RWPE2 (cell line): ENCODE measurements around the gene ZC3H7A.

ENCODE experiments used
- ATAC-seq: fragments of 200-7000 bp; cut with Tn5 transposase; 3 replicates; pipeline ENCODE4 v1.9.1; 2021; ENCODE audit warnings: low read depth
- DNase-seq: peaks from one replicate; pipeline ENCODE4 v3.0.0-alpha.2; 2020; ENCODE audit warnings: low spot score
- H3K27ac ChIP-seq: fragments of 450-650 bp; 2 replicates; pipeline ENCODE4 v1.5.1; 2017; ENCODE audit warnings: mild to moderate bottlenecking; ENCODE audit not compliant: poor library complexity, severe bottlenecking
- H3K27me3 ChIP-seq: fragments of 250-450 bp; sonication (Bioruptor Pico); 2 replicates; pipeline ENCODE4 v1.5.1; 2021; ENCODE audit warnings: mild to moderate bottlenecking, moderate library complexity; ENCODE audit not compliant: insufficient read depth, poor library complexity, severe bottlenecking
- H3K36me3 ChIP-seq: fragments of 250-450 bp; sonication (Bioruptor Pico); 2 replicates; pipeline ENCODE4 v1.5.1; 2020; ENCODE audit warnings: low read depth, mild to moderate bottlenecking, moderate library complexity
- H3K4me1 ChIP-seq: fragments of 250-450 bp; sonication (Bioruptor Pico); 2 replicates; pipeline ENCODE4 v1.5.1; 2021; ENCODE audit warnings: mild to moderate bottlenecking, moderate library complexity; ENCODE audit not compliant: insufficient read depth, poor library complexity, severe bottlenecking
- H3K4me3 ChIP-seq: fragments of 250-450 bp; sonication (Bioruptor Pico); 2 replicates; pipeline ENCODE4 v1.5.1; 2021; ENCODE audit warnings: mild to moderate bottlenecking, moderate library complexity; ENCODE audit not compliant: severe bottlenecking
- H3K9me3 ChIP-seq: fragments of 250-450 bp; sonication (Bioruptor Pico); 2 replicates; pipeline ENCODE4 v1.5.1; 2021; ENCODE audit warnings: mild to moderate bottlenecking, moderate library complexity; ENCODE audit not compliant: severe bottlenecking
- TF ChIP-seq, protein P1 (sequence below): fragments of 450-650 bp; IDR thresholded peaks from one replicate; pipeline ENCODE4 v1.5.1; 2017; ENCODE audit warnings: mild to moderate bottlenecking, moderate library complexity; ENCODE audit not compliant: poor library complexity, severe bottlenecking

The ZC3H7A gene

DNA sequence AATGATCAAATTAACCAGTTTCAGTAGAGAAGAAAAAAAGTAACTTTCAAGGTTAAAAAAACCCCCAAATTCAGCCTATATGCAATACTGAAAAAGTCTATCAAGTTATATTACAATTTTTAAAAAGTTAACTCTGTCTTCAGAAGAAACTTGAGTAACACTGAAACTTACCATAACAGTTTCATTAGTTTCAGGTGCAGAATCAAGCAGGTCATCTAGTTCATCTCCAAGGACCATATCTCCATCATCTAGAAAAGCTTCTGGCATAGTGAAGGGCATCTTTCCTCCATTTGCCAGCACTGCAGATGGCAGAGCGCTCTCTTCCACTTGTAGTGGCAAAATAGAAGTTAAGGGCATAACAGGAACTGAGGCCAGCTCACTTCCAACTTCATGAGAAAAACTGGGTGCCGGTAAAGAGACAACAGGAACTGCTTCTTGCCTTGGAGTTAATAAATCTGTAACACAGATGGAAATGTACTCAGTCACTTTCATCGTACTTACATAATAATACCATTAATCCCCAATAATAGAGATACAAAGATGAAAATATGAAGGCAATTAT is 22.9 kb downstream of the ZC3H7A start:
- no peaks in the 10 kb centered on the region for H3K4me1 ChIP-seq
- H3K27me3 ChIP-seq: no peaks in the 10 kb centered on the region
- no peak for DNase-seq
- peaks cover 2% of the 10 kb centered on the region for H3K9me3 ChIP-seq
- no peak overlapping the region for H3K27ac ChIP-seq
- no peak for ATAC-seq
- TF ChIP-seq, protein P1, sequence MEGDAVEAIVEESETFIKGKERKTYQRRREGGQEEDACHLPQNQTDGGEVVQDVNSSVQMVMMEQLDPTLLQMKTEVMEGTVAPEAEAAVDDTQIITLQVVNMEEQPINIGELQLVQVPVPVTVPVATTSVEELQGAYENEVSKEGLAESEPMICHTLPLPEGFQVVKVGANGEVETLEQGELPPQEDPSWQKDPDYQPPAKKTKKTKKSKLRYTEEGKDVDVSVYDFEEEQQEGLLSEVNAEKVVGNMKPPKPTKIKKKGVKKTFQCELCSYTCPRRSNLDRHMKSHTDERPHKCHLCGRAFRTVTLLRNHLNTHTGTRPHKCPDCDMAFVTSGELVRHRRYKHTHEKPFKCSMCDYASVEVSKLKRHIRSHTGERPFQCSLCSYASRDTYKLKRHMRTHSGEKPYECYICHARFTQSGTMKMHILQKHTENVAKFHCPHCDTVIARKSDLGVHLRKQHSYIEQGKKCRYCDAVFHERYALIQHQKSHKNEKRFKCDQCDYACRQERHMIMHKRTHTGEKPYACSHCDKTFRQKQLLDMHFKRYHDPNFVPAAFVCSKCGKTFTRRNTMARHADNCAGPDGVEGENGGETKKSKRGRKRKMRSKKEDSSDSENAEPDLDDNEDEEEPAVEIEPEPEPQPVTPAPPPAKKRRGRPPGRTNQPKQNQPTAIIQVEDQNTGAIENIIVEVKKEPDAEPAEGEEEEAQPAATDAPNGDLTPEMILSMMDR: no peak
- H3K36me3 ChIP-seq: peaks cover 95% of the 10 kb centered on the region
- H3K4me3 ChIP-seq: no peak overlapping the region

DNA sequence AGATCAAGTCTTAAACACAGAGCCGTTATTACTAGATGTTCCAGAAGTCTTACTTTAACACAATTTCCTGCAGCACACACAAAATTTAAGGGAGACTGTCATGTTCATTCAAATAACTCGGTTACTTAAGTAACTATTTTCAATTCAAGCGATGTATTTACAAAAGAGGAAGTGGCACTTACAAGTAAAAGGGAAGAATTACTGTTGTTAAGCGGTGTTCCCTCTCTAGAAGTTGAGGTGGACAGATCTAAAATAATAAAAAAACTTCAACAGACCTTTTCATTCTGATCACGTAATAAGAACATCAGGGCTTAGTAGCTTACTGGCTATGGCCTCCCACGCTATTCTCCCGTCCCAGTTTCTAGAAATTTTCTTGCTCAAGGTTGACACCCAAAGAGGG is 28.2 kb downstream of the ZC3H7A start:
- ATAC-seq (no peak), DNase-seq (no peak)
- H3K27me3 ChIP-seq: no peaks in the 10 kb centered on the region
- H3K27ac ChIP-seq: no peak overlapping the region
- no peaks in the 10 kb centered on the region for H3K4me1 ChIP-seq
- H3K9me3 ChIP-seq: peaks cover under 1% of the 10 kb centered on the region
- TF ChIP-seq, protein P1: no peak
- no peak overlapping the region for H3K4me3 ChIP-seq
- H3K36me3 ChIP-seq: peaks cover 96% of the 10 kb centered on the region

DNA sequence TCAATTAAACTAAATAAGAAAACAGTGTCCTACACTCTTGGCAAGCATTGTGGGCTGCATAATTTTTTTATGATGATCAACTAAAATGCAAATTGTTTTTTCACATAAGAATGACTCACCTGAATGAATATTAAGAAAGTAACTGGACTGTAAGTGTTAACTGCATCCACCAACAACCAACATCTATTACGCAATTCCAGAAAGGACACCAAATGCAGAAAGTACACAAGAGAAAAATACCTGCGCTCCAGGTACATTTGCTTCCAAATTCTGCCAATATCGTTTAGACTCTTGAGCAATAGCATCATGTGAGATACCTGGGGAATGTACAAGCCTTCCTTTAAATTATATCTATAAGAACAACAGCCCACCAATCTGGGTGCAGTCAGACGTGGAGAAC is 34.6 kb downstream of the ZC3H7A start:
- Histone ChIP-seq H3K27me3 (no peaks in the 10 kb centered on the region), H3K9me3 (no peaks in the 10 kb centered on the region), H3K27ac (no peak overlapping the region), H3K36me3 (peaks cover 95% of the 10 kb centered on the region), H3K4me3 (no peak overlapping the region), H3K4me1 (peaks cover 7% of the 10 kb centered on the region)
- TF ChIP-seq, protein P1: no peak
- no peak for ATAC-seq
- DNase-seq: no peak

DNA sequence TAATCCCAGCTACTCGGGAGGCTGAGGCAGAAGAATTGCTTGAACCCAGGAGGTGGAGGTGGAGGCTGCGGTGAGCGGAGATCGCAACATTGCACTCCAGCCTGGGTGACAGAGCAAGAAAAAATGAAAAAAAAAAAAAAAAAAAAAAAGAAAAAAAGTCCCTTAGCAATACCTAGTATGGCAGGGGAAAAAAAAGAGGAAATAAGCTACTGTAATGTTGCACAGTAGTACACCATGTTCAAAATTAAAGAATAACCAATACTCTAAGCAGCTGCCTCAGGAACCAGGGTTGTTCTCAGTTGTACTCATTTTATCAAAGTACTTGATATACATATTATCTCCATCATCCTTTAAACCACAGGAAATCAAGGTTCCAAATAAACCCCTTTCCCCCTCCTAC is 37.1 kb downstream of the ZC3H7A start:
- no peak overlapping the region for H3K27ac ChIP-seq
- ATAC-seq (no peak), DNase-seq (no peak)
- H3K4me3 ChIP-seq: no peak overlapping the region
- H3K36me3 ChIP-seq: peaks cover 93% of the 10 kb centered on the region
- H3K27me3 ChIP-seq: no peaks in the 10 kb centered on the region
- H3K9me3 ChIP-seq: no peaks in the 10 kb centered on the region
- H3K4me1 ChIP-seq: peaks cover 7% of the 10 kb centered on the region
- TF ChIP-seq, protein P1: no peak

DNA sequence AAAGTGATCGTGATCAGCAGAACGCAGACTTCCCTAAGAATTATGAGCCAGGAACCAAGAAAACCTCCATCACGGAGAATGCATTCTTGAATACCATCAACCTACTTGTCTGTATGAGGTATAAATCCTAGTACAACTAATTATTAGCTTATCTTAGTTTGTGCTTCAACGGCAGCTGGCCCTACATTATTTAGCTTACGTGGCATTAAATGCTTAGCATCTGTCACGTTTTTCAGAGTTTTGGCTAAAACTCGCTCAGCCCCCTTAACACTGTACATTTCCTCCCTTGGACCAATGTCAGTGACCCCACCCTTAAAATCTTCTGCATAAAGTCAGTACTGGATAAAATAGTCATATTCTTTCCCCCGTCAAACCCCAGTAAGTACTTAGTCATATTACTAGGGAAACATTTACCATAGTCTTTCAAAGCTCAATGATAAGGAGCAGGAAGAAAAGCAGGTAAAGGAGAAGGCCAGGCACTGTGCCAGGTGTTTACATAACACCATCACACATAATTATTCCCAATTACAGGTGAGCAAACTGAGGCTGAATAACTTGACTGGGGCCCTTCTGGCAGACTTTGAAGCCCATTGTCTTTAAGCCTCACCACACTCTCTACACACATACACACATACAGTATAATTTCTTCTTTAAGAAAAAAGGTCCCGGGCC is 37.8 kb downstream of the ZC3H7A start:
- peaks cover 7% of the 10 kb centered on the region for H3K4me1 ChIP-seq
- DNase-seq (no peak), ATAC-seq (no peak)
- no peak overlapping the region for H3K27ac ChIP-seq
- H3K27me3 ChIP-seq: no peaks in the 10 kb centered on the region
- no peak overlapping the region for H3K4me3 ChIP-seq
- no peaks in the 10 kb centered on the region for H3K9me3 ChIP-seq
- TF ChIP-seq, protein P1: no peak
- H3K36me3 ChIP-seq: peaks cover 90% of the 10 kb centered on the region
